ENCODE results near the gene CLSTN2.

GRCh38 chr3:140505876-140506275 lies 570.9 kb downstream of the CLSTN2 start:
- no peak for TF ChIP-seq POLR2A (IDR thresholded peaks at IDR 0.05)
- no peak for TF ChIP-seq CTCF (IDR thresholded peaks at IDR 0.05)
